Measurements from ENCODE around the gene TGM5.
"Not testable (repeated sequence)": the region's sequence is repeated elsewhere in the genome, so short reads cannot be mapped to it uniquely, and the experiment has no call there.

The TGM5 gene

DNA sequence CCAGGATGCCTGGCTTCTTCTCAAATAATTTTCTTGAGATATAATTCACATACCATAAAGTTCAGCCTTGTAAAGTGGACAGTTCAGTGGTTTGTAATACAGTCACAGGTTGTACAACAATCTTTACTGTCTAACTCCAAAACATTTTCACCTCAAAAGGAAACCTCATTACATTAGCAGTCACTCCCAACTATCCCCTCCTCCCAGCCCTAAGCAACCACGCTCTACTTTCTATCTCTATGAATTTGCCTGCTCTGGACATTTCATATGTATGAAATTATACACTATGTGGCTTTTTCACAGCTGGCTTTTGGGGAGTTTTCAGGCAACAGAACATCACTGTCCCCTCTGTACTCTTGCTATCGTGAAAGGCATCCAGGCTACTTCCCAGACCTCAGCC, 17.5 kb downstream of the TGM5 start:
- DNase-seq (ENCODE audit: low read depth in 2 of 2) = no peak

DNA sequence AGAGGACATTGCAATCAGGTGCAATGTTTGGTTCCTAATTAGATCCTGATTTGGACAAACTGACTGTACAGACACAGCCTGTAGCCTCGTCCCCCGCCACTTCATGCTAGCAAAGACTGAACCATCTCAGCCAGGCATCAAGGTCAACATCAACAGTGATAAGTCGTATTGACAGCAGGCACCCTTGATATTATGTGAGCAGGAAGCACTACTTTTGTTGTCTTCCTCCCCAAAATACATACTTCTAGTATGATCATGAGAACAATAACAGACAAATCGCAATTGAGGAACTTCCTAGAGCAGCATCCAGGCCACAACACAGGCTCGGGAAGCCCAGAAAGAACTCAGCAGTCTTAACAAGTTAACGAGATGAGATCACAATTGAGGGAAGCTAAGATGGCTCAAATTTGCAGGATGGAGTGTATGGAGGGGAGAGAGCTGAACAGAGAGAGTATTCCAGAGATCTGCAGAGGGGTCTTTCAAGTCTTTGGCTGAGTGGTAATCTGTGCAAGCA, 20.4 kb downstream of the TGM5 start:
- no peak for DNase-seq (ENCODE audit: low read depth in 2 of 2)

DNA sequence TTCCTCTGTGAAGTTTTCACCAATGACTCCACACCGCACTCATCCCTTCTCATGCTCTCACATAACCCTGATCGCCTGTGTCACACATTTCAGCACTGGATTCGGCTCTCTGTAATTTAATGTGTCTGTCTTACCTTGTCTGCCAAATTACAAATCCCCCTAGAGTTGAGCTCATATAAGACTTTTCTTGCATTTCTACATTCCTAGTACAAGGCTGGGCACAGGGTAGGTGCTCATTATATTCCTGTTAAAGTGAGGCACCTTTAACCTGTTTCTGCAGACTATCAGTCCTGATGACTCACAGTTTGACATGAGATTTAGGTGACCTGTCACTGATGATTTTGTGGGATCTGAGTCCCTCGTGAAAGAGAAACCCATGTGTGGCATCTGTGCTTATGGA, 22.6 kb downstream of the TGM5 start:
- no peak for DNase-seq (ENCODE audit: low read depth in 2 of 2)

DNA sequence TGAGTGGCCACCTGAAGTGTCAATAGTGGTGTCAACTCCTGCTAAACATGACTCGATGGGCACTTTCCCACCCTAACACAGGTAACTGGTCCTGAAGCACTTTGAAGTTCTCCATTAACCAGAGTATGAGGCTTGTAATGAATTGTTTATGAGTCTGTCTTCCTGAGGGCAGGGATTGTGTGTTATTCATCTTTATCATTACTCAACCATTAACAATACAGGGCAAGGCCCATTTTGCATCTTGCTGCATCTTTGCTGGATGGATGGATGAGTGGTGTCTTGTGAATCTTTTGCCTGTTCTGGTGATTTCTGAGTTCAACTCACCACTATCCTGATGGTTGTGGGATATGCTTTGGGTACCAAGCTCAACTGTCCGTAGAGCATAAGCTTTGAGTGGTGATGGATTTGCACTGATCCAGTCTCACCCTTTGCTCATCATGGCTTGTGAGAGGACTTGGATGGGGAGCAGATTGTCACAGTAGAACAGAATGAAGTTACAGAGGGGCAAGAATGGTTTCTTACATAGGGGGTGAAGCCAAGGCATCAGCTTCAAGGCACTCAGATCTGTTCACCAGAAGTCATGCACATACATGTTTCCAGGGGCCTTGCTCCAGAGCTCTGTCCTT, 23.6 kb downstream of the TGM5 start:
- DNase-seq (ENCODE audit: low read depth in 2 of 2) = no peak

DNA sequence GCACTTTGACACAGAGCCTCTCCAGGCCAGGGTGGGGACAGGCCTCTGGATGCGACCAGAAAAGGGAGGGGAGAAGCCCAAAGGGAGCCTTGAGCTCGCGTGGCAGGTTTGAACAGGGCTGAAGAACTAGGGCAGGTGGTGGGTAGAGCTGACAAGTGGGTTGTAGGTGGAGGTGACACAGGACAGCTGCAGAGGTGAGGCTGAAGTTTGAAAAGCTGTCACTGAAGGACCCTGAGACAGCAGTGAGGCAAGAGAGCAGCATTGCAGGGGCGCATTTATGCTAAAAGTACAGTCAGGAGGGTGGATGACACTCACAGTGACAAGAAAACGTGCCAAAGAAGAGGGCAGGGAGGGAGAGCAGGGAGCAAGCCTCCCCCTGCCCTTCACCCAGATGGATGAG, 24.1 kb downstream of the TGM5 start:
- DNase-seq (ENCODE audit: low read depth in 2 of 2) = no peak

DNA sequence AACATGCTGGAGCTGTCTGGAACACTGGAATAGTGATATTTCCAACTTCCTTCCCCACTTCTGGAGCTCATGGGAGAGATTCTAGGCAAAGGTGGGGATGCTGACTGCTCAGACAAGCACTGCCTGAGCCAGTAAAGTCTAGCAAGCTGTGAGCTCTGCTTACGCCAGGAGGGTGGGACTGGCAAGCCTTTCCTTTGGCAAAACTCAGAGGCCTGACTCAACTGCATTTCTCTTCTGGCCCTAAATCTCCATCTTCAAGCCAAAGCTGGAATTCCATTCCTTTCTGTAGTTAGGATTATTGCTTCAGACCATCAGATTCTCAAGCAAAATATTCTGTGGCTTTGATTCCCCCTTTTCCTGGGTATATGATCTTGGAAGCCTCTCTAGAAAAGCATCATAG, 25.6 kb downstream of the TGM5 start:
- DNase-seq (ENCODE audit: low read depth in 2 of 2) = no peak

DNA sequence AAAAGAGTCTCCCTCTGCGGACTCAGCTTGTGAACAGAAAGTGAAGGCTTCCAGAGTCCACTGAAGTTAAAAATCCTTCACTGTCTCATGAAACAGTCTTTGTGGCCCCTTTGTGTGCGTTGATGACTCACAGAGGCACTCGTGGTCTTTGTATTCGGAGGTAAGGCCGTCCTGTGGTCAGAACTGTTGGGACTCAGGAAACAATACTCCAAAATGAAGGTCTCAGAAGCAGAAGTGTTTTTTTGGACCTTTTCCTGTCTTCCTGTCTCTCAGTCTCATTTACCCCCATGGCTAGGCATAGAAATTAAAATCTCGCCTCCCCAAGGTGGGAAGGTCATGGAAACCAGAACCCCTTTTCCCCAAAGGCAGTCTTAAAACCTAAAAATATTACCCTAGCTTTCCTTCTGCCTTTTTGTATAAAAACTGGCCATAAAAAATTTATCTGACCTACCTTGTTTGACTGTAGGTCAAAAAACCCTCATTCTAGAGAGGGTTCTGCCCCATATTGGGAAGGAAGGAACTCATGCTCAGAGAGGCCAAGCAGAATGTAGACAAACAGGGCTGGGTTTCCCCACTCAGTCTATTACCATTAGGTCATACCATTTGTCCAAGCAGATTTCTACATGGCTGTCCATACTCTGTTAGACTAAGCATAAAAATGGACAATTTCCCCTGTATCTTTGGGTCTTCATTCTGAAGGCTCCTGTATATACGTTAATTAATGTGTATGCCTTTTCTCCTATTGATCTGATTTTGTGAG, 26.8 kb downstream of the TGM5 start:
- DNase-seq (ENCODE audit: low read depth in 2 of 2) = no peak

DNA sequence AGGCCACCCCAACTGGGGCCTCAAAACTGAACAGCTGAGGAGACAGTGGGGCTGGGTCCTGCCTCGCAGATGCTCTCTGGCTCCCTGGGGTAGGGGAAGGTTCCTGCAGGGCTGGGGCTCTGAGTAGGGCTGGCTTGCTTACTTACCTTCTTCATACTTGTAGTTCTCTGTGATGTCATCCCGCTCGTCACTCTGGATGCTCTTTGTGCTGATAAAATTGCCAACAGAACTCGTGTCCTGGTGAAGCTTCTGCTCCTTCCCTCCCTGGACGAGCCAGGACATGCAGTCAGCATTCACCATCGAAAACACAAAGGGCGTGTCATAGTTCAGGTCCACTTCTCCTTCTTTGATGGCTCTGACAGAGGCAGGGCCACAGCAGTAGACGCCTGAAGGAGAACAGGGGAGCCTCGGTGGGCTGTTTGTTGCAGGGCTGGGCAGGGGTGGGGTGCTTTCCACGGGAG, 28.0 kb downstream of the TGM5 start:
- no peak for DNase-seq (ENCODE audit: low read depth in 2 of 2)

DNA sequence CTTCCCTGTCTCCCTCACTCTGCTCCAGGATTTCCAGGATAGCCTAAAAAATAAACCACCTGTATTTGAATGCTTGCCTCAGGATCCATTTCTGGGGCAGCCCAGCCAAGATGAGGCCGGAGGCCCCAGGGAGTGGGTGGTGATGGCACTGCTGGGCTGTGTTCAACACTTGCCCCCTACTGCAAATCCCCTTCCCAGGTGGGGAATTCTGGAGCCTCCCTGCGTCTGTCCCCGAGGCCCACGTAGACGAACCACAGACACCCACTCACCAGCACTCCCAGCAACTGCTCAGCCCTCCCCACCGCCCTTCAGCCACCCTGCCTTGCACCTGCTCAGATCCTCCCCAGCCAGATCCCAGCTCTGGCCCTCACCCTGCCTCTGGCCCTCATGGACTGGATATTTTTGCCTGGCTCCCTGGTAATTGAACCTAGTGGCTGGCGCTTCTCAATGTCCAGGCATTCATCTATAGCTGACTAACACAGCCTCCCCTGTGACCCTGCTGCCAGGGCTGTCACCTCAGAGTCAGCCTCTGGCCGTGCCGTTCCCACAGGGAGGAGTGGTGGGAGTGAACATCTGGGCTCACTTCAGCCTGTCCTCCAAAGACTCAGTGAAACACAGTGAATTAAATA, 28.8 kb downstream of the TGM5 start:
- no peak for DNase-seq (ENCODE audit: low read depth in 2 of 2)

DNA sequence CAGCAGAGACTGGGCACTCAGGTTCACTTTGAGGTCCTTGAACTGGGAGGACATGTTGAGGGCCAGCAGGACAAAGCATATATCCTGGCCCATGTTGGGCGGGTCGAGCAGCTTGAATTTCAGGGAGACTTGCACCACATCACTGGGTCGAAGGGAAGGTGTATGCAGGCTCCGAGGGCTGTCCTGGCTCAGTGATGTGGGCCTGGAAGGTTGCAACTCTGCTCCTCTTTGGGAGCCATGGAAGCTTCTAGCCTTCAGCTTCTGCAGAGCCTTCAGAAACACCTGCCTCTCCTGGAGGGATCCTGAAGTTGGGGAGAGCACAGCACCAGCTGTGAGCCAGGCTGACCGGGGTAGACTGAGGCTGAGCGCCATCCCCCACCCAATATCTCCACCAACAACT, 31.2 kb downstream of the TGM5 start:
- no peak for DNase-seq (ENCODE audit: low read depth in 2 of 2)

DNA sequence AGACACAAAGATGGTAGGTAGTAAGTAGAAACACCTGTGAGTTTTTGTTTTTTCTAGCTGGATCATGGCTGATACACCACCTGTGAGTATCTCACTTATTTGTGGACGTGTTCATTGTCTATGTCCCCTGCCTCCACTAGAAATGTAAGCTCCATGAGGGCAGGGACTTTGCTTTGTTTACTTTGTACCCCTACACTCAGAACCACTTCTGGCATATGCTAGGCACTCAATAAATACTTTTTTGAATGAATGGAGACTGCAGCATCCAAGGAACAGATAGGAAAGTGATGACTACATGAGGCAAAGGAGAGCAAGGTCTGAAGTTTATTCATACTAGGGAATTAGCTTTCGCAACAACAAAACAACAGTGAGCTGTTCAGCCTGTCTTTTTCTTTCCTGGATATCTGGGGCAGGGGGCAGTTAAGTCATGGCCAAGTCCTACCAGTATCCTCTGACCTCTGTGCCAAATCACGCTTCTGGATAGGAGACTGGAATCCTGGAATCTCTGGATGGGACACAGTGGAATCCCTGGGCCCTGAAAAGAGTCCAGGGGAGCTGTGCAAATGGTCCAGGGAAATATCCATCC, 34.3 kb downstream of the TGM5 start:
- DNase-seq (ENCODE audit: low read depth in 2 of 2) = no peak

DNA sequence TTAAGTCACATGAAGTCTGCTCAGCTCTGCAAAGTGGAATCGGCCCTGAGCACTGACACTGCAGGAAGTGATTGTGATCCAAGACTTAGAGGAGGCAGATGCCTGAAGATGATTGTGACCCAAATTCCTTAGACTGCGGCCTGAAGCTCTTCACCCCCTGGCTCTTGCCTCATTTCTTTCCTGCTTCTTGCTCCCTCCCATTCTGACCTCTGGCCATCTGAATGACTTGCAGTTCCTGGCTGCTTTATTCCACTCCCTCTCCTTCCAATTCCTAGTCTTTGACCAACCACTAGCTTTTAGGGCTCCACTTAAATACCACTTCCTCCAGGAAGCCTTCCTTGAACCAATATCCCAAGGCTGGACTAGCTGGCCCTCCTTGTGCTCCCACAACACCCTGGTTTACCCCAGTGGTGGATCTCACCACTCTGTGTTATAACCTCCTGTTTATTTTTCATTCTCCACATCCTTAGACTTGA, 36.0 kb downstream of the TGM5 start:
- DNase-seq (ENCODE audit: low read depth in 2 of 2) = no peak

DNA sequence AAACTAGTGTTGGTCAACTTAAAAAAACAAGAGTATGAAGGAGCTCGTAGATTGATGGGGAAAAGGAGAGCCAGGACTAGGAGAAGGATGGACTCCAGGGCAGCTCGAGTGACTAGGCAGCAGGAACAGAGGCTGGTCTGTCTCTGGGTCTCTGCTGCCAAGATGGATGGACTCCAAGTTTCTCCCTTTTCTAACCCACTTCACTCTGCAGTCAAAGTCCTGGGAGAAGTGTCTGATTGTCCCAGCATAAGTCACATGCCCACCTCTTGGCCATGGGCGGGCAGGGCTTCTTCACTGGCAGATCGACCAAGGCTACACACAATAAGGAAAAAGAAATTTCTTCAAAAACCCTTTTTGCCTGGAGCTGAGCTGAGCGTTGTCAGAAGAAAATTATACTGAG, 36.8 kb downstream of the TGM5 start:
- no peak for DNase-seq (ENCODE audit: low read depth in 2 of 2)

DNA sequence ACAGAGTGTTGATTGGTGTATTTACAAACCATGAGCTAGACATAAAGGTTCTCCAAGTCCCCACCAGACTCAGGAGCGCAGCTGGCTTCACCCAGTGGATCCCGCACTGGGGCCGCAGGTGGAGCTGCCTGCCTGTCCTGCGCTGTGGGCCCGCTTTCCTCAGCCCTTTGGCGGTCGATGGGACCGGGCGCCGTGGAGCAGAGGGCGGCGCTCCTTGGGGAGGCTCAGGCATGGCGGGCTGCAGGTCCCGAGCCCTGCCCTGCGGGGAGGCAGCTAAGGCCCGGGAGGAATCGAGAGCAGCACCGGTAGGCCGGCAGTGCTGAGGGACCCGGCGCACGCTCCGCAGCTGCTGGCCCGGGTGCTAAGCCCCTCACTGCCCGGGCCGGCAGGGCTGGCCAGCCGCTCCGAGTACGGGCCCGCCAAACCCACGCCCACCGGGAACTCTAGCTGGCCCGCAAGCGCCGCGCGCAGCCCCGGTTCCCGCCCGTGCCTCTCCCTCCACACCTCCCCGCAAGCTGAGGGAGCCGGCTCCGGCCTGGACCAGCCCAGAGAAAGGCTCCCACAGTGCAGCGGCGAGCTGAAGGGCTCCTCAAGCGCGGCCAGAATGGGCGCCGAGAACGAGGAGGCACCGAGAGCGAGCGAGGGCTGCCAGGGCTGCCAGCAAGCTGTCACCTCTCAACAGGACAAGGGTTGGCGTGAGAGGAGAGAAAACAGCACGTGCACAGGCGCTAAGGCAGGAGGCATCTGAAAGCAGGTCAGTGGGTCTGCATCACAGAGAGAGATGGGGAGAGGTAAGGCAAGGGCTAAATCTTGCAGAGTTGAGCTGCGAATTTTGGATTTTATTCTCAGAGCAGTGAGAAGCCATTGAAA, 40.1 kb downstream of the TGM5 start:
- no peak for DNase-seq (ENCODE audit: low read depth in 2 of 2)

DNA sequence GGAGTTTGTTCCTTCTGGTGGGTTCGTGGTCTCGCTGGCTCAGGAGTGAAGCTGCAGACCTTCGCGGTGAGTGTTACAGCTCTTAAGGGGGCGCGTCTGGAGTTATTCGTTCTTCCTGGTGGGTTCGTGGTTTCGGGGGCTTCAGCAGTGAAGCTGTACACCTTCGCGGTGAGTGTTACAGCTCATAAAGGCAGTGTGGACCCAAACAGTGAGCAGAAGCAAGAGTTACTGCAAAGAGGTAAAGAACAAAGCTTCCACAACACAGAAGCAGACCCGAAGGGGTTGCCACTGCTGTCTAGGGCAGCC, 40.8 kb downstream of the TGM5 start:
- not testable (repeated sequence) for DNase-seq (ENCODE audit: low read depth in 2 of 2)

DNA sequence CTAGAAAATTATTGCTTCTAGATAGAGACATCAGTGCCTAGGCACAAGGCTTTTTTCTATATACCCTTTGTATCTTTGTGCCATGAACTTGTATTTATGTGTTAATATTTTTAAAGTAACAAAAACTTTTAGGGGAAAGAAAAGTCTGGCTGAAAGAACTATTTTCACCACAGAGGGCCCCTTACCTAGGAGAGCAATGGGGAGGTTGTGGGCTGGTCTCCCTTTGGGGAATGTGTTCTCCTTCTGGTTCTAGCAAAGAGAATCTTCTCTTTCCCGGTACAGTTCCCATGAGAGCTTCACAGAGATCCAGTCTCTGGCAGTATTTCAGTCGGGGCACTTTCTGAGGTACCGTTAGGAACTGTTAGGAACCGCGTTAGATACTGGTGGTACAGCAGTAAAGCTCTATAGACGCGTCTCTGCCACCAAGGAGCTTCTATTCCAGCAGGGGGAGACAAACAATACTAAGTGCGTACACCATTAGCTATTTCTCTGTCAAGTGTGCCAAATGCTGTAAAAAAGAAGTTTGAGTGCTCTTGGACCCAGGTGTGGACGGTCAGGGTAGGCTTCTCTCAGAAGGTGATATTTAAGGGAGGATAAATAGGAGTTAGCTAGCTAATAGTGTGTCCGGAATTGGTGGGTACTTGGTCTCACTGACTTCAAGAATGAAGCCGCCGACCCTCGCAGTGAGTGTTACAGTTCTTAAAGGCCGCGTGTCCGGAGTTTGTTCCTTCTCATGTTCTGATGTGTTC, 41.4 kb downstream of the TGM5 start:
- DNase-seq (ENCODE audit: low read depth in 2 of 2) = peak in 1 of 2 donors; percentile 8

DNA sequence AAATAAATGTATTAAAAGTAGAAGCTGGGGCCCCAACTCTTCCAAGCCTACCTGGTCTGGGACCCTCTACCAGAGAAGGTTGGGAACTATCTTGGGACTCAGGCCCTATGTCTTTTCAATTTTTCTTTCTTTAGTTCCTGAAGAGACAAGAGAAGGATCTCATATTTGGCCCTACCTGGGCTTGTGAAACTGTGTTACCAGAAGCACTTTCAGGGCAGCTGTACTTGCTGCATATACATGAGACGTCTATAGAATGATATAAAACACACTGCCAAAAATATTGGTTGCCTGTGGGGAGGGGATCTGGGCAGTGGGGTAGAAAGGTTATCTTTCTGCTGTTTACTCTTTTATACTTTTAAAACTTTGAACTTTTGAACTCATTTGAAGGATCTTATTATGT, 45.3 kb downstream of the TGM5 start:
- DNase-seq (ENCODE audit: low read depth in 2 of 2) = no peak

DNA sequence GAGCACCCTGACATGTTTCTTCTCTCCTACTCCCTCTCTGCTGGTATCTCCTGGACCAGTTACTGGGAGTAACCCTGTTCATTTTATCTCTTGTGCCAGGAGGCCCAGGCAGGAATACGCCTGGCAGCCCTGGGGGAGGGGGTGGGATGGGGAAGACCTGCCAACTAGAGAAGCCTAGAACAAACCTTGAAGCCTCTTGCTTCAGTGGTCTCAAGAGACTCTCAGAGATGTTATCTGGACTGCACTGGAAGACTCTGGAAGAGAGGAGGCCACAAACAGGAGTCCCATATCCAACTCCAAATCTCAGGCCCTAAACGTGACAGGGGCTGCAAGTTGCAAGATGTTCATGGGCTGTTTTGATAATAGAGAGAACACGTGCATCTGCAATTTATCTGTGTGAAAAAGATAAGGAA, 45.7 kb downstream of the TGM5 start, which contains the start of gene EPB42:
Gene EPB42 (minus strand): TSS at position 28 of the 413 bp plus-strand sequence. CDS start 193 bp downstream, outside the sequence.
- no peak for DNase-seq (ENCODE audit: low read depth in 2 of 2)

DNA sequence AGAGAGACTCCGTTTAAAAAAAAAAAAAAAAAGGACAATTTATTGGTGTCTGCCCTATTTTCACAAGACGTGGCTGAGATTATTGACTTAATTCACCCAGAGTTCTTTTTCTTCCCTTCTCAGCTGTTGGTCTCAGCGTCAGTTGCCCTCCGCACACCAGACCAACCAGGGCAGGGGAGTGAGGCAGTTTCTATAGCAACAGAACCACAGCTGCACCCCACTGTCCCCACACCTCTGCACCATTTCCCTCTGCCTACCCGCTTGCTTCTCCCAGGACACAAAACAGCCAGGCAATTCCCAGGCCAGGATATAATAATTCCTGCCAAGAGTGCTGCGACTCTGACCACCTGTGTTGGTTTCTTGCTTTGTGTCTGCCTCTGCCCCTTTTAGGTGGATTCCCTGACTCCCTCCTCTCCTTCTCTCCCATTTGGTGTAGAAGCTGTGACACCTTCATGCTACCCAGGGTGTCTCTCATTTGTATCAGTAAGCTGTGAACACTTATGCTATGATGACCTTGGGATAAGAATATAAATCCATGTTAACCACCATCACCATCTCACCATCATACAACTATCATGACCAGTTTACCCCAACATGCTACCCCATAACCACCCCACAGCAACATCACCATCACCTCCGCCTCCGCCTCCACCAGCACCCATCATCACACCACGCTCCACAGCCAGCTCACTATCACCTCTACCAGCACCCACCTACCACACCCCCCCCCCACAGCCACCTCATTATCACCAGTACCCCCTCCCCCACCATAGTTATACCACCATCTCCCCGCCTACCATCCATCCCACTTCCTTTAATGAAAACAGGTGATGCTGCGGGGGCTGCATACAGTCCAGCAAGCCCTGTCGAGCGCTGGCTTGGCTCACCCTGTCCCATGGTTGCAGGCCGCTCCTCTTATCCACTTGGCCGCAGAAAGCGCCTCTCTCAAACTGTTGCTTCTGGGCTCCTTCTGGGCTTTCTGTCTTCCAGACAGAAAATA, 46.5 kb downstream of the TGM5 start:
- DNase-seq (ENCODE audit: low read depth in 2 of 2) = no peak

Measured in stimulated activated CD8-positive, alpha-beta memory T cell treated with anti-CD3 and anti-CD28 coated beads, Interleukin-7, amount 100 ng/mL, for 1 hour (primary cell).